GM21576 (cell line): Measurements from ENCODE around the gene SMG1.
"Not testable (repeated sequence)": the region's sequence is repeated elsewhere in the genome, so short reads cannot be mapped to it uniquely, and the experiment has no call there.

ENCODE experiments used
- ATAC-seq: cut with Tn5 transposase; IDR thresholded peaks from one replicate; pipeline ENCODE4 v1.9.1; 2021; ENCODE audit warnings: mild to moderate bottlenecking, moderate library complexity; ENCODE audit not compliant: unreplicated experiment

Gene SMG1

GRCh38 chr16:18772171-18772570, 154.0 kb downstream of the SMG1 start:
- not testable (repeated sequence) for ATAC-seq

- not testable (repeated sequence) for ATAC-seq
Observed at GRCh38 chr16:18770336-18770962, 155.8 kb downstream of the SMG1 start.

DNA sequence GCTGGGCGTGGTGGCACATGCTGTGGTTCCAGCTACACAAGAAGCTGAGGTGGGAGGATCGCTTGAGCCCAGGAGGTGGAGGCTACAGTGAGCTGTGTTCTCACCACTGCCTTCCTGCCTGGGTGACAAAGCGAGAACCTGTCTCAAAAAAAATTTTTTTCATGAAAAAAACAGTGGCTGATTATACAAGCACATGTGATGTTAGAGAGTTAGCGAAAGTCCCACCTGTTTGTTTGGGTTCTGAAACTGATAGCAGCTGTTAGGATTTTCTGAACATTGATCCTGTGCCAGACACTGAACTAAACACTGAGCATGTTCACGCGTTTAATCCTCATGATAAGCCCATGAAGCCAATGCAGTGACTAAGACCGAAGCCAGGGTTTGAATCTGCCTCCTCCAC, 159.0 kb downstream of the SMG1 start:
- peak; percentile 47 for ATAC-seq

DNA sequence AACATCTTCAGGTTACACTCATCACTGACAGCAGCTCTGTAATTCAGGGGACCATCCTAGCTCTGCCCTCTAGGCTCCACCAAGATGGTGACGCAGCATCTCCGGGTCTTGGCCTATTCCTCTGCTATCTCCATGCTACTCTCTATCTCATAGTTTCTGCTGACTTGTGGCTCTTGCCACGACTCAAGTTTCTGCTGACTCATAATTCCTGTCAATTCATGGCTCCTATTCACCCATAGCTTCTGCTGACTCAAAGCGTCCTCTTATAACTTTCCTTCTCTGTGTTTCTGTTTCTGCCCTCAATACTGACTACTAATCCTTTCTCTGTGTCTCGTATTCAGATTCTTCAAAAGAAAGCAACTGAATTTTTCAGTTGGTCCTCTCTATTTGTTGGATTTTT, 163.5 kb downstream of the SMG1 start:
- ATAC-seq = peak; percentile 41

- peak; percentile 51 for ATAC-seq
Observed at GRCh38 chr16:18759598-18760520, 166.3 kb downstream of the SMG1 start.

- ATAC-seq = not testable (repeated sequence)
Observed at GRCh38 chr16:18757960-18758660, 168.1 kb downstream of the SMG1 start.

DNA sequence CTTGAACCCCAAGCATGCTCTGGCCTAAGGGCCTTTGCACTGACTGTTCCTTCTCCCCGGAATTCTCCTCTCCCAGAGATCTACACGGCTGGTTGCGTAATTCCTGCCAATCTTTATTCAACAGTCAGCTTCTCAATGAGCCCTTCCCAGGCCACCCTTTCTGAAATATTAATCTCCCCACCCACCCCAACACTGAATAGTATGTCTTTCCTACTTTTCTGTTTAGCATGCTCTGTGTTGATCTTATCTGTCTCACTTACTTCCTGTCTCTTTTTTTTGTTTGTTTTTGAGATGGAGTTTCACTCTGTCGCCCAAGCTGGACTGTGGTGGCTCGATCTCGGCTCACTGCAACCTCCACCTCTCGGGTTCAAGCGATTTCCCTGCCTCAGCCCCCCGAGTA, 169.6 kb downstream of the SMG1 start:
- not testable (repeated sequence) for ATAC-seq
